Measurements from ENCODE around the gene AMBRA1. TPM values are rescaled to one million over a fixed set of nuclear protein-coding genes. Genes with fewer than 3 reads are reported as not detected.

AMBRA1 gene
- polyA plus RNA-seq, 1 of the 3 experiments (the other 2 are of a cell fraction) = 10.4 TPM

DNA sequence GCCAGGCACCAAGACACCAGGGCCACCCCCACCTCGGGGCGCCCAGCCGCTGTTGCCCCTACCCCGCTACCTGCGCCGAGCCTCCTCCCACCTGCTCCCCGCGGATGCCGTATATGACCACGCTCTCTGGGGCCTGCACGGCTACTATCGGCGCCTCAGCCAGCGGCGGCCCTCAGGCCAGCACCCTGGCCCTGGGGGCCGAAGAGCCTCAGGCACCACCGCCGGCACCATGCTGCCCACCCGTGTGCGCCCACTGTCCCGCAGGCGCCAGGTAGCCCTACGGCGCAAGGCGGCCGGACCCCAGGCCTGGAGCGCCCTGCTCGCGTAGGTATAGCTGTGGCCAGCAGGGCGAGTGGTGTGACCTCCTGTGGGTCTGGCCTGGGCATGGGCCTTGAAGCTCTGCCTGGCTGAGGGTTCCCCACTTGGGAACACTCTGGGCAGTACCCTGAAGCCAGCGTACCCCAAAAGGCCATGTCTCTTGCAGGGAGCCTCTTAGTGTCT lies 227.1 kb downstream of the AMBRA1 start:
- TF ChIP-seq, protein P1, sequence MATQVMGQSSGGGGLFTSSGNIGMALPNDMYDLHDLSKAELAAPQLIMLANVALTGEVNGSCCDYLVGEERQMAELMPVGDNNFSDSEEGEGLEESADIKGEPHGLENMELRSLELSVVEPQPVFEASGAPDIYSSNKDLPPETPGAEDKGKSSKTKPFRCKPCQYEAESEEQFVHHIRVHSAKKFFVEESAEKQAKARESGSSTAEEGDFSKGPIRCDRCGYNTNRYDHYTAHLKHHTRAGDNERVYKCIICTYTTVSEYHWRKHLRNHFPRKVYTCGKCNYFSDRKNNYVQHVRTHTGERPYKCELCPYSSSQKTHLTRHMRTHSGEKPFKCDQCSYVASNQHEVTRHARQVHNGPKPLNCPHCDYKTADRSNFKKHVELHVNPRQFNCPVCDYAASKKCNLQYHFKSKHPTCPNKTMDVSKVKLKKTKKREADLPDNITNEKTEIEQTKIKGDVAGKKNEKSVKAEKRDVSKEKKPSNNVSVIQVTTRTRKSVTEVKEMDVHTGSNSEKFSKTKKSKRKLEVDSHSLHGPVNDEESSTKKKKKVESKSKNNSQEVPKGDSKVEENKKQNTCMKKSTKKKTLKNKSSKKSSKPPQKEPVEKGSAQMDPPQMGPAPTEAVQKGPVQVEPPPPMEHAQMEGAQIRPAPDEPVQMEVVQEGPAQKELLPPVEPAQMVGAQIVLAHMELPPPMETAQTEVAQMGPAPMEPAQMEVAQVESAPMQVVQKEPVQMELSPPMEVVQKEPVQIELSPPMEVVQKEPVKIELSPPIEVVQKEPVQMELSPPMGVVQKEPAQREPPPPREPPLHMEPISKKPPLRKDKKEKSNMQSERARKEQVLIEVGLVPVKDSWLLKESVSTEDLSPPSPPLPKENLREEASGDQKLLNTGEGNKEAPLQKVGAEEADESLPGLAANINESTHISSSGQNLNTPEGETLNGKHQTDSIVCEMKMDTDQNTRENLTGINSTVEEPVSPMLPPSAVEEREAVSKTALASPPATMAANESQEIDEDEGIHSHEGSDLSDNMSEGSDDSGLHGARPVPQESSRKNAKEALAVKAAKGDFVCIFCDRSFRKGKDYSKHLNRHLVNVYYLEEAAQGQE (IDR thresholded peaks at IDR 0.05; ENCODE audit: low read depth, low read length) = no peak
- no peak for TF ChIP-seq YY1 (IDR thresholded peaks at IDR 0.05; ENCODE audit: low read depth)
- TF ChIP-seq GATA2 (CRISPR knock-in tag; IDR thresholded peaks at IDR 0.05) = no peak
- no peak for TF ChIP-seq POLR2AphosphoS5 (IDR thresholded peaks at IDR 0.05; ENCODE audit: low read depth, low read length)
- no peak for TF ChIP-seq NFIC (IDR thresholded peaks at IDR 0.05; ENCODE audit: borderline replicate concordance)
- TF ChIP-seq FOSL2 (IDR thresholded peaks at IDR 0.05; ENCODE audit: borderline replicate concordance, low read depth) = no peak
- no peak for TF ChIP-seq SIN3A (IDR thresholded peaks at IDR 0.05; ENCODE audit: borderline replicate concordance, low read depth, low read length)
- TF ChIP-seq, protein P2, sequence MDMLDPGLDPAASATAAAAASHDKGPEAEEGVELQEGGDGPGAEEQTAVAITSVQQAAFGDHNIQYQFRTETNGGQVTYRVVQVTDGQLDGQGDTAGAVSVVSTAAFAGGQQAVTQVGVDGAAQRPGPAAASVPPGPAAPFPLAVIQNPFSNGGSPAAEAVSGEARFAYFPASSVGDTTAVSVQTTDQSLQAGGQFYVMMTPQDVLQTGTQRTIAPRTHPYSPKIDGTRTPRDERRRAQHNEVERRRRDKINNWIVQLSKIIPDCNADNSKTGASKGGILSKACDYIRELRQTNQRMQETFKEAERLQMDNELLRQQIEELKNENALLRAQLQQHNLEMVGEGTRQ (IDR thresholded peaks at IDR 0.05; ENCODE audit: borderline replicate concordance, low read depth, low read length) = no peak
- no peak for TF ChIP-seq JUND (IDR thresholded peaks at IDR 0.05)
- TF ChIP-seq, protein P3, sequence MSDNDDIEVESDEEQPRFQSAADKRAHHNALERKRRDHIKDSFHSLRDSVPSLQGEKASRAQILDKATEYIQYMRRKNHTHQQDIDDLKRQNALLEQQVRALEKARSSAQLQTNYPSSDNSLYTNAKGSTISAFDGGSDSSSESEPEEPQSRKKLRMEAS (IDR thresholded peaks at IDR 0.05; ENCODE audit: low read depth) = no peak
- TF ChIP-seq SMC3 (IDR thresholded peaks at IDR 0.05; ENCODE audit: low read depth, low read length) = no peak
- CTCF ChIA-PET = interaction anchor here (0.6 to 18.0 kb wide), 12 partner anchors 11 to 252 kb away, joined by 3 to 423 read pairs (median 5); partner anchors contain the start of genes CHRM4 and DGKZ
- H3K79me2 ChIP-seq (ENCODE audit: insufficient read depth) = peaks cover 17% of the 10 kb centered on the region; the same call in 1 of the 2 replicates

DNA sequence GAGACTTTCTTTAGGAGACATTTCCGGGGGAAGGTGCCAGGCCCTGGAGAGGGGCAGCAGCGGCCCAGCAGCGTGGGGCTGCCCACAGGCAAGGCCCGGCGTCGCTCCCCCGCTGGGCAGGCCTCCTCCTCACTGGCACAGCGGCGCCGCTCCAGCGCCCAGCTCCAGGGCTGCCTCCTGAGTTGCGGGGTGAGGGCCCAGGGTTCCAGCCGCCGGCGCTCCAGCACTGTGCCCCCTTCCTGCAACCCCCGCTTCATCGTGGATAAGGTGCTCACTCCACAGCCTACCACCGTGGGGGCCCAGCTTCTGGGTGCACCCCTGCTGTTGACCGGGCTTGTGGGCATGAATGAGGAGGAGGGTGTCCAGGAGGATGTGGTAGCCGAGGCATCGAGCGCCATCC lies 227.6 kb downstream of the AMBRA1 start:
- DNase-seq = no peak
- ChIA-PET POLR2A (interaction anchor here (0.6 kb wide), 1 partner anchor 294 kb away, joined by 3 read pairs; no protein-coding TSS in a partner anchor), CTCF (interaction anchor here (0.6 to 18.0 kb wide), 11 partner anchors 12 to 451 kb away, joined by 3 to 423 read pairs (median 5); partner anchors contain the start of genes CHRM4 and DGKZ)
- no peak for TF ChIP-seq RCOR1 (IDR thresholded peaks at IDR 0.05; ENCODE audit: low read length)
- no peak for TF ChIP-seq EP300 (IDR thresholded peaks at IDR 0.05; ENCODE audit: borderline replicate concordance in 1 of 2, low read depth in 1 of 2, low read length in 1 of 2)
- TF ChIP-seq SIN3A (IDR thresholded peaks at IDR 0.05; ENCODE audit: borderline replicate concordance, low read depth, low read length) = no peak
- TF ChIP-seq, protein P3 (IDR thresholded peaks at IDR 0.05; ENCODE audit: low read depth) = no peak
- TF ChIP-seq, protein P4, sequence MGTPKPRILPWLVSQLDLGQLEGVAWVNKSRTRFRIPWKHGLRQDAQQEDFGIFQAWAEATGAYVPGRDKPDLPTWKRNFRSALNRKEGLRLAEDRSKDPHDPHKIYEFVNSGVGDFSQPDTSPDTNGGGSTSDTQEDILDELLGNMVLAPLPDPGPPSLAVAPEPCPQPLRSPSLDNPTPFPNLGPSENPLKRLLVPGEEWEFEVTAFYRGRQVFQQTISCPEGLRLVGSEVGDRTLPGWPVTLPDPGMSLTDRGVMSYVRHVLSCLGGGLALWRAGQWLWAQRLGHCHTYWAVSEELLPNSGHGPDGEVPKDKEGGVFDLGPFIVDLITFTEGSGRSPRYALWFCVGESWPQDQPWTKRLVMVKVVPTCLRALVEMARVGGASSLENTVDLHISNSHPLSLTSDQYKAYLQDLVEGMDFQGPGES (IDR thresholded peaks at IDR 0.05; ENCODE audit: low read depth, low read length) = no peak
- TF ChIP-seq GABPA (IDR thresholded peaks at IDR 0.05; ENCODE audit: low read depth) = no peak
- TF ChIP-seq FOXJ3 (CRISPR knock-in tag; IDR thresholded peaks at IDR 0.05) = no peak
- TF ChIP-seq FOSL2 (IDR thresholded peaks at IDR 0.05; ENCODE audit: borderline replicate concordance, low read depth) = no peak
- TF ChIP-seq ELF1 (IDR thresholded peaks at IDR 0.05) = no peak
- TF ChIP-seq, protein P5, sequence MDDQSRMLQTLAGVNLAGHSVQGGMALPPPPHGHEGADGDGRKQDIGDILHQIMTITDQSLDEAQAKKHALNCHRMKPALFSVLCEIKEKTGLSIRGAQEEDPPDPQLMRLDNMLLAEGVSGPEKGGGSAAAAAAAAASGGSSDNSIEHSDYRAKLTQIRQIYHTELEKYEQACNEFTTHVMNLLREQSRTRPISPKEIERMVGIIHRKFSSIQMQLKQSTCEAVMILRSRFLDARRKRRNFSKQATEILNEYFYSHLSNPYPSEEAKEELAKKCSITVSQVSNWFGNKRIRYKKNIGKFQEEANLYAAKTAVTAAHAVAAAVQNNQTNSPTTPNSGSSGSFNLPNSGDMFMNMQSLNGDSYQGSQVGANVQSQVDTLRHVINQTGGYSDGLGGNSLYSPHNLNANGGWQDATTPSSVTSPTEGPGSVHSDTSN (IDR thresholded peaks at IDR 0.05) = no peak
- TF ChIP-seq, protein P2 (IDR thresholded peaks at IDR 0.05; ENCODE audit: borderline replicate concordance, low read depth, low read length) = no peak

More for the DNA sequence above, 227.1 kb downstream of the AMBRA1 start:
- DNase-seq = no peak
- Histone ChIP-seq H3K36me3 (replicated peaks in 1 of 2; ENCODE audit: control insufficient read depth in 1 of 2, insufficient read depth in 2 of 2, low read length in 1 of 2) (peaks cover 5 to 10% of the 10 kb centered on the region in 2 experiments), H3F3A (replicated peaks; ENCODE audit: insufficient read depth) (peaks cover 8% of the 10 kb centered on the region), H3K9ac (no peak overlapping the region), H3K9me3 (no peaks in the 10 kb centered on the region), H3K27me3 (ENCODE audit: insufficient read depth) (no peaks in the 10 kb centered on the region), H3K4me3 (ENCODE audit: low read depth in 2 of 2, low read length in 1 of 2) (no peak overlapping the region), H3K4me2 (no peak overlapping the region), H4K20me1 (ENCODE audit: insufficient read depth) (no peaks in the 10 kb centered on the region), H3K9me2 (no peaks in the 10 kb centered on the region), H3K4me1 (ENCODE audit: control insufficient read depth in 1 of 2, insufficient read depth in 2 of 2, low read depth in 1 of 2, low read length in 1 of 2) (peaks cover 21 to 48% of the 10 kb centered on the region in 2 experiments; a peak in 3 of 4 replicates), H2AFZ (ENCODE audit: low read depth) (no peak overlapping the region), H3K27ac (ENCODE audit: low read depth in 2 of 2, low read length in 1 of 2) (no peak overlapping the region)
- 92% methylated on average over 13 of the region's 31 CpGs for WGBS (ENCODE audit: low lambda C conversion rate)
- POLR2A ChIA-PET = interaction anchor here (0.6 kb wide), 1 partner anchor 294 kb away, joined by 3 read pairs; no protein-coding TSS in a partner anchor

More for the DNA sequence above, 227.6 kb downstream of the AMBRA1 start:
- H3K36me3 ChIP-seq (replicated peaks in 1 of 2; ENCODE audit: control insufficient read depth in 1 of 2, insufficient read depth in 2 of 2, low read length in 1 of 2) = peaks cover 5 to 10% of the 10 kb centered on the region in 2 experiments
- no peak overlapping the region for H3K27ac ChIP-seq (ENCODE audit: low read depth in 2 of 2, low read length in 1 of 2)
- H3K27me3 ChIP-seq (ENCODE audit: insufficient read depth) = no peaks in the 10 kb centered on the region
- no peak overlapping the region for H3K9ac ChIP-seq
- no peaks in the 10 kb centered on the region for H4K20me1 ChIP-seq (ENCODE audit: insufficient read depth)
- no peak overlapping the region for H3K4me2 ChIP-seq
- no peak overlapping the region for H3K4me3 ChIP-seq (ENCODE audit: low read depth in 2 of 2, low read length in 1 of 2)
- H3K9me2 ChIP-seq = no peaks in the 10 kb centered on the region
- no peak overlapping the region for H2AFZ ChIP-seq (ENCODE audit: low read depth)
- WGBS (ENCODE audit: low lambda C conversion rate) = 95% methylated on average over 11 of the region's 22 CpGs
- H3K9me3 ChIP-seq = no peaks in the 10 kb centered on the region
- H3F3A ChIP-seq (replicated peaks; ENCODE audit: insufficient read depth) = peaks cover 8% of the 10 kb centered on the region
- H3K4me1 ChIP-seq (ENCODE audit: control insufficient read depth in 1 of 2, insufficient read depth in 2 of 2, low read depth in 1 of 2, low read length in 1 of 2) = peaks cover 25 to 52% of the 10 kb centered on the region in 2 experiments; a peak in 3 of 4 replicates
- H3K79me2 ChIP-seq (ENCODE audit: insufficient read depth) = peaks cover 20% of the 10 kb centered on the region; the same call in 1 of the 2 replicates
